Stimulated activated CD8-positive, alpha-beta memory T cell treated with anti-CD3 and anti-CD28 coated beads, Interleukin-15, amount 100 ng/mL, for 48 hours (primary cell): Measurements from ENCODE around the gene CENPVL1.
"Not testable (repeated sequence)": the region's sequence is repeated elsewhere in the genome, so short reads cannot be mapped to it uniquely, and the experiment has no call there.

Source experiments
- DNase-seq, 2 donors: peaks; one replicate each; pipeline ENCODE4 v3.0.0-alpha.2; 2020; ENCODE audit warnings: low read depth in 2 of 2

Gene CENPVL1

GRCh38 chrX:51710277-51711164, at the start of gene CENPVL1:
Gene CENPVL1 (plus strand): TSS chrX:51710512. CDS start chrX:51710512, 0 bp downstream.
- not testable (repeated sequence) for DNase-seq

- no peak for DNase-seq
Measured at GRCh38 chrX:51665981-51666380, 44.3 kb upstream of the CENPVL1 start.

DNA sequence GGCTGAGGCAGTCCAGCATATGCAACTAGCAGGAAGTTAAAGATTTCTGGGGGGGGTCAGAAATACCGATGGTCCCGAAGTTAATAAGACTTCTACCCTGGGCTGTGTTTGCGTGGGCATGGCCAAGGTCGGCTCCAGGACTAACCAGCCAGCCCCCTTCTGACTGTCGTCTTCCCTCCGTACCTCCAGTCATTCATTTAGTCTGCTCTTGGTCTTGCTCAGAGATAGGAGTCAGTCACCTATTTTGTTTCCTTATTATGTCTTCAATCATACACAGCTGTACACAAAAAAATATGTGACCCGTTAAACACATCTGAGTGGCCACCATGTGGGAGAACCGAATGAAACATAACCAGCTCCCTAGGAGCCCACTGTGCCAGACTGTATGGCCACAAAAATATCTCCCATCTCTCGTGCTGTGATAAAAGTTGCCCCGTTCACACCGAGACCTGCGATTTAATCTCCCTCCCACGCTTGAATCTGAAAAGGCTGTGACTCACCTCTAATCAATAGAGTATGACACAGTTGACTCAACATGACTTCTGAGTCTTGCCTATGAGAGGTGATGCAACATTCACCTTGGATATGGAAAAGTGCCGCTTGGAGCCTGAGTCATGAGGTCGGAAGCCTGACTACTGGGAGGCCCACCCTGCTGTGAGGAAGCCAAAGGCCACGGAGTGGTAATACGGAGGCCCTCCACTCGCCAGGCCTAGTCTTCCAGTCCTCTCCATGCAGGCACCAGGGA, 30.5 kb upstream of the CENPVL1 start:
- not testable (repeated sequence) for DNase-seq

GRCh38 chrX:51681808-51682719, 28.2 kb upstream of the CENPVL1 start:
- DNase-seq, result not testable (repeated sequence)

DNA sequence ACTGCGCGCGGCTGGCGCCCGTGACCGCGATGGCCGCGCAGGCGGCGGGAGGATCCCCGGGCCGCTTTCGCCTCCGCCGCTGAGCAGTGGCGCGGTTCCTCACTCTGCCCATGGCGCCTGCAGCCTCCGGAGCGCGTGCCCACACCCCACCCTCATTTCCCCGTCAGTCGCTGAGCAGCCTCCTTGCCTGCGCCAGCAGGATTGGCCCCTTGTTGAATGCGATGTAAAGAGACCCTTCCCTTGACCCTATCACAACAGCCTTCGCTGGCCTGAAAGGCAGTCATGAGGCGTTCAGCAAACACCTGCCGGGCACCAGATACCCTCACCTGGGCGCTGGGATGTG, 27.6 kb upstream of the CENPVL1 start, which contains the start of gene CENPVL2:
CENPVL2 (minus strand) TSS at position 112 of the 343 bp plus-strand sequence; CDS start at position 112, 0 bp downstream.
- DNase-seq, result not testable (repeated sequence)

- no peak for DNase-seq
Measured at GRCh38 chrX:51694254-51694653, 16.1 kb upstream of the CENPVL1 start.

DNA sequence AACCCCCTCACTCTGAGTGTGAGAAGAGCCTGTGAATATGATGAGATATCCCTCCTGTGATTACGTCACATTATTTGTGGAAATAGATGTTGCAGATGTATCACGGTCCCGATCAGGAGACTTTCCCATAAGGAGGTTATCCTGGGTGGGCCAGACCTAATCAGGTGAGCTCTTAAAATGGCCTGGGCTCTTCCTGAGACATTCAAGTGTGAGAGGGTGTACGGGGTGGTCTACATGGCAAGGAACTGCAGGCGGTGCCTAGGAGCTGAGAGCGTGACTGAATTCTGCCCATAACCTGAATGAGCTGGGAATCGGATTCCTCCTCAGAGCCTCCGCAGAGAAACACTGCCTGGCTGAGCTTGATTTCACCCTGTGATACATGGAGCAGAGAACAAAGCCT, 12.9 kb upstream of the CENPVL1 start:
- DNase-seq, result no peak

- not testable (repeated sequence) for DNase-seq
Measured at GRCh38 chrX:51712943-51713647, 2.8 kb downstream of the CENPVL1 start.

DNA sequence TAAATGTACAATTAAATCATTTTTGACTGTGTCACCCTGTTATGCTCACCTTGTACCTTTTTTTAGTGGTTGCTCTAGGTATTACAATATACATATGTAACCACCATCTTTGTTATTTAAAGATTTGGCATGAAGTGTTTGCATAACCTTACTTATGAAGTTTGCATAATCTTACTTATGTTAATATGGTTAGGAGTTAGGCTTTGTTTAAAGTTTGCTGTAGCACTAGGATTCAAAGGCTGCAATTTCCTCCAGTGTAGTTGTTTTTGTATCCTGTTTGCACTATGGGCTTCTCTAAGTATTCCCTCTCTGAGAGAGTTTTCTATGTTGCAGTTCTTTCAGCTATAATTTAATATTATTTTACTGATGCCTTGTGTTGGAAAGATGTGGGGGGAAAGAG, 17.9 kb downstream of the CENPVL1 start:
- DNase-seq, result no peak

- DNase-seq, result no peak
Measured at GRCh38 chrX:51737091-51737490, 26.8 kb downstream of the CENPVL1 start.

- DNase-seq, result no peak
Measured at GRCh38 chrX:51742586-51742985, 32.3 kb downstream of the CENPVL1 start.

DNA sequence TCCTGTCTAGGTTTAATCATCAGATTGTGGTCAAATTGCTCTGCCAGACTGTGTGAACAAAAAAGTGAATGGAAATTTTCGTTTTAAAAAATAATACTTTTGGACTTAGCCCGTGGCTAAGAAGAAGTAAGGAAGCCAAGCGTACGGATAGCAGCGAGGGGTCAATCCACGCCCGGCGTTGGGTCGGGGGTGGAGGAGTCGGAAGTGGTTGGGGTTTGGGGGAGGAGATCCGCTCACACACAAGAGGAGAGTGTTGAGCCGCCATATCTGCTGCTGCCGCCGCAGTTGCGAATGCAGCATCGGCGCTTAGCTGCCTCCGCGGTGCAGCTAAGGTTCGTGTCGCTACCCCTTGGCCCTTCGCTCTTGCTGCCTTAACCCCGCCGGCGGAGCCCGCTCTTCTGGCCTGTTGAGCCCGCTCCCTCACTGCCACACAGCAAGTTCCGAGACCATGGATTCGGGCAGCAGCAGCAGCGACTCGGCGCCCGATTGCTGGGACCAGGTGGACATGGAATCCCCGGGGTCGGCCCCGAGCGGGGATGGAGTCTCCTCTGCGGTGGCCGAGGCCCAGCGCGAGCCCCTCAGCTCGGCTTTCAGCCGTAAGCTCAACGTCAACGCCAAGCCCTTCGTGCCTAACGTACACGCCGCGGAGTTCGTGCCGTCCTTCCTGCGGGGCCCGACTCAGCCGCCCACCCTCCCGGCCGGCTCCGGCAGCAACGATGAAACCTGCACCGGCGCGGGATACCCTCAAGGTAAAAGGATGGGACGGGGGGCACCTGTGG, 33.1 kb downstream of the CENPVL1 start, which contains the start of gene GSPT2:
GSPT2 (plus strand) TSS at position 264 of the 779 bp plus-strand sequence; CDS start at position 449, 185 bp downstream.
- peak; percentile 33 to 54 for DNase-seq

DNA sequence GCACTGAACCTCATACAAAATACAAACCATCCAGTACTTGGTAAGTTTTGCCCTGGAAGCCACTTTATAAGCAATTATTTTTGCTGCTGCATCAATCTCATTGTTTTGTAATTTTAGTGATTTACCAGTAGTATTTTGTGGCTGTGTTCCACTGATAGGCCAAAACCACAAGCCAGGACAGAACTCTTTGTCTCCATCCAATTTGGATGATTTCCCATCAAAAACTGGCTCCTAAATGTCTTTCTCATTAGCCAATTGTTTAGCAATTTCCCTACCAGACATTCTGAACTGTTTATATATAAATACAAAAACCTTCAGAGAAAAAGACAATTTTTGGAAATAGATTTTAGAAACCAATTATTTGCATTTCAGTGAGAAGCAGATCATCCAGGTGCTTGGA, 37.4 kb downstream of the CENPVL1 start:
- no peak for DNase-seq

DNA sequence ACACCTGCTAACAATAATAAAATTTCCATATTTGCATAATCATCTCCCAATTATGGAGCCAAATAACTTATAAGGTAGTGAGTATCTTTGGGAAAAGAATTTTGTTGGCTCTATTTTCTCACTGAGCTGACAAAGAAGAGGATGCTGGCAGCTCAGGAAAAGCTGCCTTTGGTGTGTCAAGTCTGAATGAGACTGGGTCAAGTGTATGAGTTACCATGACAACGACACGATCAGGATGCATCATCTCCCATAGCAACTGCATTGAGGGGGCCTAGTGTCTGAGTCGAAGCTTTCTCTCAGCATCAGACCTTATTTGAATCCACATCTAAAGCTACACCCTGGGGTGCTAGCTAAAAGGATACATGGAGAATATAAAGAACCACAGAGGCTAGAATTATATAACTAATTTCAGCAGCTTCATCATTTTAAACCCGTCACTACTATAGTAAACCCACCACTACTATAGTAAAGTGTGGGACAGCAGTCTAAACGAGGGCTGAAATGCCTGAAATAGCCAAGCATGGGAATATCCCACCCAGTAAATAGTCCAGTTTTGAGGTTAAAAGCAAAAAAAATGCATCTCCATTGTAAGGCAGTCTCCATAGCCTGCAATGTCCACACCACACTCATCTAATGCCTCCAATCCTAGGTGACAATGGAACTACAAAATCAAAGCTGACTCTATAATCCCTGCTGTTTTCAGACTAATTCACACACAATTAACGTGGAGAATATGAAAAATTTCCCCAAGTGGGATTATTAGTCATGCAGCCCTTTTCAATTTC, 48.9 kb downstream of the CENPVL1 start:
- DNase-seq, result no peak

DNA sequence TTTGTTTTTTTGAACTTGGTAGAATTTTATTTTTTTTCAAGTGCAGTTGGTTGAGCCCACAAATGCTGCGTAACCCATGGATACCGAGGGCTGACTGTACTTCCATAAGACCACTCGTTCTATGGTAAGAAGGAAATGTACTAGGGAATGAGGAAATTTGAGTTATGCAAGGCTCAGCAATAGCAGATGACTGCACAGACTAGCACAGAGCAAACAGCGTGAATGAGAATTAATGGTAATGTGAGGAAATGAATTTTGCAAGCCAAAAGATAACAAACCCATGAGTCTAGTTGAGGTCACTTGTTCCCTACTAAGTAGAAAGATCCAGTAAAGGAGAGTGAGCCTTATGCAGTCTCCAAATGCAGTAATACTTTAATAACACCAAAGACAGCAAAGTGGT, 50.3 kb downstream of the CENPVL1 start:
- DNase-seq, result no peak
